Lower leg skin (tissue), 4 donors: ENCODE measurements around the gene VPS26C. TPM values are rescaled to one million over a fixed set of nuclear protein-coding genes. Genes with fewer than 3 reads are reported as not detected.
A peak's percentile ranks its signal among the peaks of the same experiment; 100 is the strongest.
"Not testable (repeated sequence)": the region's sequence is repeated elsewhere in the genome, so short reads cannot be mapped to it uniquely, and the experiment has no call there.

ENCODE experiments used
- DNase-seq, 2 donors: peaks; one replicate each; pipeline ENCODE4 v3.0.0-alpha.2; 2019; ENCODE audit warnings: low spot score in 2 of 2
- H3K4me3 ChIP-seq: fragments of 200-600 bp; sonication (generic); 2 replicates; pipeline ENCODE4 v1.5.1; 2017; ENCODE audit warnings: mild to moderate bottlenecking, low read depth; ENCODE audit not compliant: poor library complexity, severe bottlenecking
- POLR2A ChIP-seq, 2 donors: fragments of 450-650 bp; IDR thresholded peaks; one replicate each; pipeline ENCODE4 v1.6.1; 2016 to 2017; ENCODE audit warnings: antibody characterized with exemption in 2 of 2, mild to moderate bottlenecking in 1 of 2, moderate library complexity in 1 of 2
- WGBS, 2 donors: methylation state at CpG; one replicate each; pipeline ENCODE4 v1.1.5; 2018; 5-methylcytosine and 5-hydroxymethylcytosine counted together
- intact Hi-C: fragments of 100-400 bp; cut with DNase I; formaldehyde crosslinking; loops from one replicate; pipeline ENCODE4 v1.15.0; 2023; ENCODE audit warnings: low total_unique reads
- total RNA-seq, 4 donors: library from RNA; depleted of rRNA; stranded (reverse); fragments of >200 nt; gene quantifications; one replicate each; pipeline ENCODE4 v1.1.0, GENCODE V29; 2016
- TF ChIP-seq, protein P1 (sequence below), 3 donors: fragments of 450-650 bp; IDR thresholded peaks; one replicate each; pipeline ENCODE4 v1.5.1; 2016; ENCODE audit warnings: antibody characterized with exemption in 3 of 3, mild to moderate bottlenecking in 3 of 3, moderate library complexity in 2 of 3

The VPS26C gene
- total RNA-seq, 4 donors from 2014 or later = 40.8 to 69.9 (median 49.2) TPM

DNA sequence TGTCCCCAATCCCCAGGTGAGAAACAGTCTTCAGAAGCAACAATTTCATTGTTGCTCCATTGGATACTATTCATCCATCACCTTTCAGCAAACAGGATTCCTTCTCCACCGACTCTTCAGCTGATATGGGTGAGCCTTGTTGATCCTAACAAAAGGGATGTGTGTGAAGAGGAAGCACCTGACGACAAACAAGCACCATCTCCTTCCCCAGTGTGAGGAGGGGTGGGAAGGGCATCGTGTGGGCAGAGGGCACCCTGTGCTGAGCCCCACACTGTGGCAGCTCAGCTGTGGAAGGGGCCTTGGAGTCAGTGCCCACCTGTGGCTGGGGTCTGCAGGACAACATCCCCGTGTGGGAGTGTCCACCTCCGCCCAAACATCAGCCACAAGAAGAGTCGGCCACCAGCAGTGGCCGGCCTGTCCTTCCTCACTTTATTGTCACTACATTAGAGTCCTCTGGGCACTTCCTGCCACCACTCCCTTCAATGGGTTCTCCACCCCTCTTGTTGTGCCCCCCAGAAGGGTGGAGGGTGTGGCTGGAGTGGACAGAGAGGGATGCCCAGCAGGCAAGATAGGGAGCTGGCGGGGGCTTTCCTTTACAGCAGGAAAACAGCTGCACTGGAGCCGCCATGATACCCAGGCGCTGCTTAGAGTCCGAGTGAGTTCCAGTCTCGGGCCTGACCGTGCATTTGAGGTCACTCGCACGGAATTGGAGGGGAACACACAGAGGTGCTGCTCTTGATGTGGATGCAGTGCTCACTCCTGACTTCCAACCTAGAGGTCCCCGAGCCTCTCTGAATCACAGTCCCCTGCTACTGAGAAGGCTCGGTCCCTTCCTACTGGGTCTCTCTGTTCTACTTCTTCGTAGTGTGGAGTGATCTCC, 40.9 kb downstream of the VPS26C start:
- 91 to 94% methylated on average over 18 of the region's 18 CpGs for WGBS, 2 donors
- DNase-seq = peak in 1 of 2 donors; percentile 68
- no peak for TF ChIP-seq POLR2A (IDR thresholded peaks at IDR 0.05)
- TF ChIP-seq, protein P1, sequence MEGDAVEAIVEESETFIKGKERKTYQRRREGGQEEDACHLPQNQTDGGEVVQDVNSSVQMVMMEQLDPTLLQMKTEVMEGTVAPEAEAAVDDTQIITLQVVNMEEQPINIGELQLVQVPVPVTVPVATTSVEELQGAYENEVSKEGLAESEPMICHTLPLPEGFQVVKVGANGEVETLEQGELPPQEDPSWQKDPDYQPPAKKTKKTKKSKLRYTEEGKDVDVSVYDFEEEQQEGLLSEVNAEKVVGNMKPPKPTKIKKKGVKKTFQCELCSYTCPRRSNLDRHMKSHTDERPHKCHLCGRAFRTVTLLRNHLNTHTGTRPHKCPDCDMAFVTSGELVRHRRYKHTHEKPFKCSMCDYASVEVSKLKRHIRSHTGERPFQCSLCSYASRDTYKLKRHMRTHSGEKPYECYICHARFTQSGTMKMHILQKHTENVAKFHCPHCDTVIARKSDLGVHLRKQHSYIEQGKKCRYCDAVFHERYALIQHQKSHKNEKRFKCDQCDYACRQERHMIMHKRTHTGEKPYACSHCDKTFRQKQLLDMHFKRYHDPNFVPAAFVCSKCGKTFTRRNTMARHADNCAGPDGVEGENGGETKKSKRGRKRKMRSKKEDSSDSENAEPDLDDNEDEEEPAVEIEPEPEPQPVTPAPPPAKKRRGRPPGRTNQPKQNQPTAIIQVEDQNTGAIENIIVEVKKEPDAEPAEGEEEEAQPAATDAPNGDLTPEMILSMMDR (IDR thresholded peaks at IDR 0.05) = no peak
- intact Hi-C loops = no loop called here
- H3K4me3 ChIP-seq = no peak overlapping the region

DNA sequence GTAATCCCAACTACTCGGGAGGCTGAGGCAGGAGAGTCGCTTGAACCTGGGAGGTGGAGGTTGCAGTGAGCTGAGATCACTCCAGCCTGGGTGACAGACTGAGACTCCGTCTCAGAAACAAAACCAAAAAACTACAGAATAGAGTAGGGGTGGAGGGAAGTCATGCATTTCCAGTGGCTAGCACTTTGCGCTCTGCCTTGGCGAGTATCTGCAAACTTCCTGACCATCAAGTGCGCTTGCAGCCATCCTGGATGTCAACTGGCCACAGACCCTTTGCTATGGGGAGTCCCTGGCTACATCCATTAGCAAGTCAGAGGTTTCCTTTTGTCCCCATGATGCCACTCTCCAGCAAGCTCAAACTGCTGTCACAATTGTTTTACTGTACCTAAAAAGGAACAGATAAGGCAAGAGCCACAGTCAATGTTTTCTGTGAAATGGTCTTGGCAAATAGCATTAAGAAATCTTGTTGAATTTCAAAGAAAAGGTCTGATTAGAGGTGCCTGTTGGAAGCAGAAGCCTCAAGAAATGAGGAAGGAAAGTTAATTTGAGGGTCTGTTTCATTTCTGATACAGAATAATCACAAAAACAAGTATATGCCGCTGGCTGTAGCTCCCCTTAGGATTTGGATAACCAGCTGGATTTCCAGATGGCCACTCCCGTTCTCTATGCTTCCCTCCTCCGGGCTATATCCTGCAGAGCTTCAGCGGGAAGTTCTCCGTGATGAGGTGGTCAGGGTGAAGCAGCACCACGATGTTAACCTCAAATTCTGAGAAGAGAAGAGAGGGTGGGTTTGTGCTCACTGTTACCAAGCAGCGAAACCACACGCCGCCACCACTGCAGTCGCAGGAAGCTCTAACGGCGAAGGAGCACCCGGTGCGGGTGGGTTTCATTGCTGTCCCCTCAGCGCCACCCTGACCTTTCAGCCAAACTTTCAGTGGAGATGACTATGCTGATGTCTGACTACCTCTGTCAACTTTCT, 42.0 kb downstream of the VPS26C start:
- TF ChIP-seq, protein P1 (IDR thresholded peaks at IDR 0.05) = no peak
- TF ChIP-seq POLR2A (IDR thresholded peaks at IDR 0.05) = no peak
- intact Hi-C loops = no loop called here
- 92 to 93% methylated on average over 21 of the region's 21 CpGs for WGBS, 2 donors
- no peak overlapping the region for H3K4me3 ChIP-seq
- DNase-seq = peak in 1 of 2 donors; percentile 60

DNA sequence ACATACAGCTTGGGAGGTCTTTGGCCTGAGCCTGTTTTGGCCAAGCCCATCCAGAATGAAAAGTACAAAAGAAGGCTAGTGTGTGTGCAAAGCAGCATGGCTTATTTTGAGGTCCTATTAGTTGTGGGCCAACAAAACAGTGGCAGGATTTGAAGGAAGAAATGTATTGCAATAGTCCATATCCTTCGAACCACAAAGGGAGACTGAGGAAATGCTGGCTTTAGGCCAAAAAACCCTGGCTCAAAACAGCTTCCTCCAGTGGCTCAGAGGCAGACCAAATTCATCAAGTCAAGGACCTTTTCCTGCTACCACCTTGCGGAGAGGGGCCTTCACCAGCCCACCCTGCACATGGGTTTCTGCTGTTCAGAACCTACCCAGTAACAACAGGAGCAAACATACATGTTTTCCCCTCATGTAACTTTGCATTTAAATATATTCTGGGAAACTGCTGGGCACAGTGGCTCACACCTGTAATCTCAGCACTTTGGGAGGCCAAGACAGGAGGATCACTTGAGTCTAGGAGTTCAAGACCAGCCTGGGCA, 43.3 kb downstream of the VPS26C start:
- peak in 1 of 2 donors; percentile 42 for DNase-seq
- intact Hi-C loops = no loop called here
- TF ChIP-seq POLR2A (IDR thresholded peaks at IDR 0.05) = no peak
- TF ChIP-seq, protein P1 (IDR thresholded peaks at IDR 0.05) = no peak
- 83 to 89% methylated on average over 2 of the region's 2 CpGs for WGBS, 2 donors
- no peak overlapping the region for H3K4me3 ChIP-seq

GRCh38 chr21:37222248-37222647, 44.9 kb downstream of the VPS26C start:
- WGBS, 2 donors = 82 to 90% methylated on average over 3 of the region's 3 CpGs
- intact Hi-C loops, H3K4me3 ChIP-seq, DNase-seq: not testable (repeated sequence)

- DNase-seq = peak; percentile 94 to 99
- TF ChIP-seq, protein P1 (IDR thresholded peaks at IDR 0.05) = no peak
- TF ChIP-seq POLR2A (IDR thresholded peaks at IDR 0.05) = no peak
- intact Hi-C loops = no loop called here
- peak overlapping the region; percentile 64 for H3K4me3 ChIP-seq
- 9 to 13% methylated on average over 17 to 41 of the region's 46 CpGs for WGBS, 2 donors
Measured at GRCh38 chr21:37220981-37221664, 46.0 kb downstream of the VPS26C start.
